ENCODE measurements around the gene LCE2A.

Gene LCE2A

DNA sequence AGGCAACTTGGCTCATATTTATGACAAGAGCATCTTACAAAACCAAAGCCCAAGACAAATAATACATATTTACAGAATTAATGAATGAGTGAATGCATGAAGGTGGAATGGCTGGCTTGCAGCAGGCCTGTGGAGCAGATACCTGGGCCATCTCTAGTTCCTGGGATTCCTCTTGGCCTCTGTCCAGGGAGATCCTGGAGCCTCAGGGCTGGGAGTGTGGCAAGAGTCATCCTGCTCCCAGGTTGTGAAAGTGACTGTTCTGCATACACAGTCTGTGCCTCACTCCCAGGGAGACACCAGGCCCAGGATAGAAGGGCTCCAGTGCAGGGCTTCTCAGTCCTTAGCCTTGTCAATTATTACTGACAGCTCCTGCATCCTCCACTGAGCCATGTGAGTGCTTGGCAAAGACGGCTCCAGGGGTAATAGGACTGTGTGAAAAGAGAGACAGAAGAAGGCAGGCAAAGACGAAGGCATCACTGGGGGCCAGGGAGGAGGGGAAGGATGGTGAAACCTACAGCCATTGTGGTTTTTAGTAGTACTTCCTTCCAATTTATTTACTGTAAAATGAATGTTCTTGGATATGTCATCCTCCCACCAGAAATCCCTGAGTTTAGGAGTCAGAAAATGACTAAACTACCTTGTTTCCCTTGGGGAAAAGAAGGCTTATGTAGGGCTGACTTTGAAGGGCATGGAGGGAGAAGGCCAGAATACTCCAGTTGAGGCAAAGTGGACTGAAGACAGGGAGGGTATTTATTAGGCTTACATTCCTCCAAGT lies 45.4 kb downstream of the LCE2A start:
- no peak for DNase-seq

DNA sequence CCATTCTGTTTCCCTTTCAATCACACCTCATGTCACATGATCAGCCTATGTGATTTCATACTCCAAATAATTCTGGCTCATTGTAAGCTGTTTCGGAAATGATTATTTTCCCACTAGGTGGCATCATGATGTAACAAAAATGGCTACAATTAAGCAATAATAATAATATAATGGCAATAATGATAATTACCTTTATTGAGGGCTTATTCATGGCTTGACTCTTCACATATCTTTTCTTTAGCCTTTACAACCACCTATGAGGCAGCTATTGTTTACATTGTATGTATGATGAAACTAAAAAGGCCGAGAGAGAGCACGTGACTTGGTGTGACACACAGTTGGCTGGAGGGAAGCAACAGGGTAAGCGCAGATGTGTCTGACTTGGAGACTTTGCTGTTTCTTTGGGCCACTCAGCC lies 47.2 kb downstream of the LCE2A start:
- no peak for DNase-seq

DNA sequence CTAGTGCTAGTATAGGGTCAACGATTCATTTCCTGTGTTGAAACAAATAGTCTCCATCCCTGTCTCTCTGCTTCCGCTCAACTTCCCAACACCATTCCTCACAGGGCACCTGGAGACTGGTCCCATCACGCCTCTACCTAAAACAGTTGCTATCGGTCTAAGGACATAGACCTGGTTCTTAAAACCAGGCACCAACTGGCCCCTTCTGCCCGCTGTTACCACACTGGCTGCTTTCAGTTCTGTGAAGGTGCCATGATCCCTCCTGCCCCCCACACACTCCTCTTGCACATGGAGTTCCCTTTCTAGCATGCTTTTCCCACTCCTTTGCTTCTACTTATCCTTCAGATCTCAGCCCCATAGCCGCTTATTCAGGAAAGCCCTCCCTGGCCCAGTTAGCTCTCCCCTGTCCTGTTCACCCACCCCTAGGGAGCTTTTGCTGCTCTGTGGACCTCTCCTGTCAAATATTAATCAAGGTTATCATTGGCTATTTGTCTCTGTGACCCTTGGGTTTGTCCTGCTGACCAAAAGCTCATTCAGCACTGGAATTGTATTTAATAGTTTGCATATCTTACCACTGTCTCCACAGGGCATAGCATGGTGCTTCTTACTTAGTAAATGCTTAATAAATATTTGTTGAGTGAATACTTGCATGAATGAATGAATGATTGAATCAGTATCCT lies 47.8 kb downstream of the LCE2A start:
- DNase-seq: no peak

DNA sequence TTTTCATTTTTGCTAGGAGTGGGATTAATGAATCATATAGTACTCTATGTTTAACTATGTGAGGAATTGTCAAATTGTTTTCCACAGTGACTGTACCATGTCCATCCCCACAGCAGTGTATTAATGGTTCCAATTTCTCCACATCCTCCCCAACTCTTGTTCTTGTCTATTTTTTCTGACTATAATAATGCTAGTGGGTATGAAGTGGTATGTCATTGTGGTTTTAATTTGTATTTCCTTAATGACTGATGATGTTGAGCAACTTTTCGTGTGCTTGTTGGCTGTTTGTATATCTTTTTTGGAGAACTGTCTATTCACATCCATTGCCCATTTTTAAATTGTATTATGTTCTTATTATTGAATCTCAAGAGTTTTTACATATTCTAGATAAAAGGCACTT lies 49.7 kb downstream of the LCE2A start:
- DNase-seq: no peak
